Measurements from ENCODE around the gene OS9. TPM values are rescaled to one million over a fixed set of nuclear protein-coding genes. Genes with fewer than 3 reads are reported as not detected.

The OS9 gene
- total RNA-seq, 1 experiment from 2014 or later = 244 TPM

GRCh38 chr12:57741413-57741789 is 47.5 kb downstream of the OS9 start:
- in situ Hi-C loops (cut with HindIII; ENCODE audit: low pct_unique_long_range_greater_than_20kb, low sequenced_read_pairs) = no loop called here
- no peak for DNase-seq (ENCODE audit: low read depth, low spot score)

GRCh38 chr12:57741844-57742738 is 48.2 kb downstream of the OS9 start:
- DNase-seq (ENCODE audit: low read depth, low spot score) = peak; percentile 56
- in situ Hi-C loops (cut with HindIII; ENCODE audit: low pct_unique_long_range_greater_than_20kb, low sequenced_read_pairs) = no loop called here

- in situ Hi-C loops (cut with HindIII; ENCODE audit: low pct_unique_long_range_greater_than_20kb, low sequenced_read_pairs) = no loop called here
- no peak for DNase-seq (ENCODE audit: low read depth, low spot score)
These were observed 49.8 kb downstream of the OS9 start for GRCh38 chr12:57743769-57744168.

GRCh38 chr12:57744194-57744776 is 50.4 kb downstream of the OS9 start:
- no peak for DNase-seq (ENCODE audit: low read depth, low spot score)
- in situ Hi-C loops (cut with HindIII; ENCODE audit: low pct_unique_long_range_greater_than_20kb, low sequenced_read_pairs) = no loop called here

GRCh38 chr12:57744777-57745484 is 51.0 kb downstream of the OS9 start, which contains the start of gene TSPAN31:
TSS of gene TSPAN31 (plus strand) at chr12:57745039. CDS start at chr12:57745155, 116 bp downstream.
- peak; percentile 99 for DNase-seq (ENCODE audit: low read depth, low spot score)
- in situ Hi-C loops (cut with HindIII; ENCODE audit: low pct_unique_long_range_greater_than_20kb, low sequenced_read_pairs) = no loop called here

GRCh38 chr12:57745485-57745881 is 51.6 kb downstream of the OS9 start:
- peak; percentile 49 for DNase-seq (ENCODE audit: low read depth, low spot score)
- in situ Hi-C loops (cut with HindIII; ENCODE audit: low pct_unique_long_range_greater_than_20kb, low sequenced_read_pairs) = no loop called here

GRCh38 chr12:57746025-57746424 is 52.1 kb downstream of the OS9 start:
- DNase-seq (ENCODE audit: low read depth, low spot score) = no peak
- in situ Hi-C loops (cut with HindIII; ENCODE audit: low pct_unique_long_range_greater_than_20kb, low sequenced_read_pairs) = no loop called here

- in situ Hi-C loops (cut with HindIII; ENCODE audit: low pct_unique_long_range_greater_than_20kb, low sequenced_read_pairs) = no loop called here
- no peak for DNase-seq (ENCODE audit: low read depth, low spot score)
These were observed 55.1 kb downstream of the OS9 start for GRCh38 chr12:57749061-57749460.

GRCh38 chr12:57750561-57751431 is 56.9 kb downstream of the OS9 start:
- no peak for DNase-seq (ENCODE audit: low read depth, low spot score)
- in situ Hi-C loops (cut with HindIII; ENCODE audit: low pct_unique_long_range_greater_than_20kb, low sequenced_read_pairs) = no loop called here

- in situ Hi-C loops (cut with HindIII; ENCODE audit: low pct_unique_long_range_greater_than_20kb, low sequenced_read_pairs) = no loop called here
- DNase-seq (ENCODE audit: low read depth, low spot score) = no peak
These were observed 57.5 kb downstream of the OS9 start for GRCh38 chr12:57751432-57751787.

- DNase-seq (ENCODE audit: low read depth, low spot score) = peak; percentile 100
- in situ Hi-C loops (cut with HindIII; ENCODE audit: low pct_unique_long_range_greater_than_20kb, low sequenced_read_pairs) = no loop called here
These were observed 58.1 kb downstream of the OS9 start, which contains the start of gene CDK4 for GRCh38 chr12:57751788-57752667. TSS of gene CDK4 (minus strand) at chr12:57752310. CDS start at chr12:57751717, 593 bp downstream.

- DNase-seq (ENCODE audit: low read depth, low spot score) = no peak
- in situ Hi-C loops (cut with HindIII; ENCODE audit: low pct_unique_long_range_greater_than_20kb, low sequenced_read_pairs) = no loop called here
These were observed 58.7 kb downstream of the OS9 start for GRCh38 chr12:57752668-57753000.

GRCh38 chr12:57753756-57754337 is 59.9 kb downstream of the OS9 start:
- in situ Hi-C loops (cut with HindIII; ENCODE audit: low pct_unique_long_range_greater_than_20kb, low sequenced_read_pairs) = no loop called here

GRCh38 chr12:57754411-57755193 is 60.7 kb downstream of the OS9 start, which contains the start of gene MARCHF9:
TSS of gene MARCHF9 (plus strand) at chr12:57755103. CDS start at chr12:57755529, 426 bp downstream.
- in situ Hi-C loops (cut with HindIII; ENCODE audit: low pct_unique_long_range_greater_than_20kb, low sequenced_read_pairs) = no loop called here
- DNase-seq (ENCODE audit: low read depth, low spot score) = peak; percentile 68

More at GRCh38 chr12:57753756-57754337, 59.9 kb downstream of the OS9 start:
- DNase-seq (ENCODE audit: low read depth, low spot score) = no peak

- DNase-seq (ENCODE audit: low read depth, low spot score) = no peak
- in situ Hi-C loops (cut with HindIII; ENCODE audit: low pct_unique_long_range_greater_than_20kb, low sequenced_read_pairs) = no loop called here
These were observed 61.2 kb downstream of the OS9 start for GRCh38 chr12:57755194-57755453.

Data from SK-MEL-5 (cell line).